CD14-positive monocyte (primary cell): Measurements from ENCODE around the gene STIL. TPM values are rescaled to one million over a fixed set of nuclear protein-coding genes. Genes with fewer than 3 reads are reported as not detected.
A peak's percentile ranks its signal among the peaks of the same experiment; 100 is the strongest.

Source experiments
- DNase-seq, 3 donors: peaks; one replicate each; pipeline ENCODE4 v3.0.0-alpha.2; 2011 to 2022
- H2AFZ ChIP-seq: 2 replicates; pipeline ENCODE4 v1.6.0; 2012; ENCODE audit warnings: mild to moderate bottlenecking, low read depth, low read length, inconsistent platforms; ENCODE audit not compliant: insufficient read depth, poor library complexity, severe bottlenecking
- H3K27ac ChIP-seq, 2 donors: 1 replicate in 1 of 2; 2 replicates in 1 of 2; pipeline ENCODE4 v1.5.1; 2012 to 2013; ENCODE audit warnings: low read length in 2 of 2, control low read depth in 1 of 2, inconsistent platforms in 1 of 2, low read depth in 1 of 2, mild to moderate bottlenecking in 1 of 2
- H3K27me3 ChIP-seq, 2 donors: one replicate each; pipeline versions ENCODE4 v1.6.0 to v1.6.1; 2011 to 2013; ENCODE audit warnings: low read length in 2 of 2; ENCODE audit not compliant: control insufficient read depth in 2 of 2, insufficient read depth in 2 of 2
- H3K36me3 ChIP-seq, 2 donors: replicated peaks in 1 of 2; 1 replicate in 1 of 2; 2 replicates in 1 of 2; pipeline versions ENCODE4 v1.5.1 to v1.6.1; 2012 to 2013; ENCODE audit warnings: low read length in 2 of 2, control low read depth in 1 of 2, inconsistent platforms in 1 of 2, mild to moderate bottlenecking in 1 of 2; ENCODE audit not compliant: insufficient read depth in 2 of 2, control insufficient read depth in 1 of 2
- H3K4me1 ChIP-seq, 2 donors: 1 replicate in 1 of 2; 2 replicates in 1 of 2; pipeline versions ENCODE4 v1.5.1 to v1.6.1; 2012 to 2013; ENCODE audit warnings: low read length in 2 of 2, control low read depth in 1 of 2, inconsistent platforms in 1 of 2, mild to moderate bottlenecking in 1 of 2, moderate library complexity in 1 of 2; ENCODE audit not compliant: insufficient read depth in 2 of 2, control insufficient read depth in 1 of 2
- H3K4me2 ChIP-seq: replicated peaks from 2 replicates; pipeline ENCODE3; 2012; ENCODE audit warnings: low read length, moderate library complexity, mild to moderate bottlenecking; ENCODE audit not compliant: poor library complexity, severe bottlenecking; ENCODE audit errors: extremely low read depth
- H3K4me3 ChIP-seq, 3 experiments: fragments of 200-600 bp in 1 of 3; sonication (generic) in 1 of 3; replicated peaks in 1 of 3; 1 replicate in 2 of 3; 2 replicates in 1 of 3; pipeline ENCODE4 v1.5.1; 2011 to 2013; ENCODE audit warnings: low read length in 3 of 3, mild to moderate bottlenecking in 3 of 3, control low read depth in 2 of 3, low read depth in 2 of 3, inconsistent platforms in 1 of 3, moderate library complexity in 1 of 3
- H3K79me2 ChIP-seq: 2 replicates; pipeline ENCODE4 v1.6.0; 2012; ENCODE audit warnings: mild to moderate bottlenecking, control low read depth, inconsistent platforms, low read length, moderate library complexity; ENCODE audit not compliant: insufficient read depth
- H3K9ac ChIP-seq: 2 replicates; pipeline ENCODE4 v1.6.0; 2017; ENCODE audit warnings: low read length, mild to moderate bottlenecking; ENCODE audit not compliant: insufficient read depth, poor library complexity, severe bottlenecking
- H3K9me3 ChIP-seq, 2 donors: replicated peaks in 1 of 2; 1 replicate in 1 of 2; 2 replicates in 1 of 2; pipeline versions ENCODE4 v1.5.1 to v1.6.1; 2012 to 2013; ENCODE audit warnings: low read length in 2 of 2, control low read depth in 1 of 2; ENCODE audit not compliant: control insufficient read depth in 1 of 2, insufficient read depth in 1 of 2
- H4K20me1 ChIP-seq: 2 replicates; pipeline ENCODE4 v1.6.0; 2012; ENCODE audit warnings: mild to moderate bottlenecking, low read length, control low read depth, moderate library complexity; ENCODE audit not compliant: insufficient read depth
- H3K27ac Mint-ChIP-seq, 7 donors: one replicate each; pipeline ENCODE4 v1.8.0; 2020; ENCODE audit warnings: mild to moderate bottlenecking in 7 of 7, mixed read lengths in 7 of 7, moderate library complexity in 6 of 7, inconsistent platforms in 2 of 7
- H3K27me3 Mint-ChIP-seq, 3 donors: one replicate each; pipeline ENCODE4 v1.8.0; 2021 to 2022; ENCODE audit warnings: low read depth in 3 of 3, mild to moderate bottlenecking in 3 of 3, mixed read lengths in 3 of 3, moderate library complexity in 3 of 3, inconsistent platforms in 1 of 3
- H3K36me3 Mint-ChIP-seq, 2 donors: one replicate each; pipeline ENCODE4 v1.8.0; 2020; ENCODE audit warnings: mixed read lengths in 2 of 2, inconsistent platforms in 1 of 2, mild to moderate bottlenecking in 1 of 2
- H3K4me1 Mint-ChIP-seq: one replicate; pipeline ENCODE4 v1.8.0; 2020; ENCODE audit warnings: mild to moderate bottlenecking, mixed read lengths
- H3K4me3 Mint-ChIP-seq, 2 donors: one replicate each; pipeline ENCODE4 v1.8.0; 2020; ENCODE audit warnings: mild to moderate bottlenecking in 2 of 2, mixed read lengths in 2 of 2, moderate library complexity in 1 of 2
- H3K9me3 Mint-ChIP-seq, 7 donors: one replicate each; pipeline ENCODE4 v1.8.0; 2020 to 2022; ENCODE audit warnings: mixed read lengths in 7 of 7, mild to moderate bottlenecking in 6 of 7, moderate library complexity in 6 of 7, inconsistent platforms in 2 of 7
- CTCF ChIP-seq: fragments of 200-600 bp; IDR thresholded peaks from one replicate; pipeline ENCODE4 v1.8.0; 2022; ENCODE audit warnings: antibody characterized with exemption, mild to moderate bottlenecking
- WGBS: methylation state at CpG from one replicate; pipeline ENCODE4 v1.1.5; 2013; ENCODE audit warnings: missing lambda C conversion rate; ENCODE audit not compliant: insufficient coverage; 5-methylcytosine and 5-hydroxymethylcytosine counted together
- intact Hi-C, 2 donors: fragments of 100-400 bp; cut with micrococcal nuclease; formaldehyde crosslinking; loops; one replicate each; pipeline versions ENCODE4 v1.15.0 to v1.15.1; 2023
- polyA plus RNA-seq, 3 donors: library from polyadenylated mRNA; depleted of rRNA in 1 of 3; unstranded in 2 of 3; stranded (reverse) in 1 of 3; fragments of 300-500 nt in 2 of 3; fragments of >200 nt in 1 of 3; fragmentation: Illumina TruSeq in 2 of 3; gene quantifications; 1 replicate in 2 of 3; 2 replicates in 1 of 3; pipeline ENCODE4 v1.2.3, GENCODE V29; 2012 to 2021

The STIL gene
- polyA plus RNA-seq, 3 donors, result 0.16 to 0.31 (median 0.27) TPM

- Histone ChIP-seq H3K27me3 (no peaks in the 10 kb centered on the region), H3K4me2 (peak overlapping the region; percentile 95), H3K36me3 (no peaks in the 10 kb centered on the region), H2AFZ (peak overlapping the region; percentile 96), H3K27ac (peak overlapping the region; percentile 93 to 97), H3K4me1 (peaks cover 20 to 28% of the 10 kb centered on the region in 2 donors), H3K4me3 (peak overlapping the region; percentile 86 to 95 (median 93)), H3K9ac (peak overlapping the region; percentile 84), H3K79me2 (peaks cover 39% of the 10 kb centered on the region), H3K9me3 (no peaks in the 10 kb centered on the region), H4K20me1 (peaks cover 4% of the 10 kb centered on the region)
- H3K4me1 Mint-ChIP-seq, result peaks cover 9% of the 10 kb centered on the region
- TF ChIP-seq CTCF, result no peak
- no peaks in the 10 kb centered on the region for H3K27me3 Mint-ChIP-seq
- H3K4me3 Mint-ChIP-seq, result no peak overlapping the region
- WGBS, result 64% methylated on average over 19 of the region's 19 CpGs
- H3K27ac Mint-ChIP-seq, result no peak overlapping the region
- H3K36me3 Mint-ChIP-seq, result no peaks in the 10 kb centered on the region
- no peaks in the 10 kb centered on the region for H3K9me3 Mint-ChIP-seq
- no peak for DNase-seq
- intact Hi-C loops, result loop anchor here in 1 of 2 donors (2.0 kb wide), 1 partner anchor 20 kb away; no protein-coding TSS in a partner anchor
These were observed 19.0 kb upstream of the STIL start for GRCh38 chr1:47332779-47333577.

GRCh38 chr1:47331875-47332274 is 17.9 kb upstream of the STIL start:
- Histone ChIP-seq H3K27me3 (no peaks in the 10 kb centered on the region), H3K9me3 (no peaks in the 10 kb centered on the region), H3K36me3 (no peaks in the 10 kb centered on the region), H3K4me1 (peaks cover 20 to 28% of the 10 kb centered on the region in 2 donors), H4K20me1 (no peaks in the 10 kb centered on the region), H3K79me2 (peaks cover 28% of the 10 kb centered on the region), H3K4me3 (no peak overlapping the region), H2AFZ (no peak overlapping the region), H3K9ac (no peak overlapping the region), H3K27ac (no peak overlapping the region), H3K4me2 (no peak overlapping the region)
- Mint-ChIP-seq H3K27ac (no peak overlapping the region), H3K36me3 (no peaks in the 10 kb centered on the region), H3K9me3 (no peaks in the 10 kb centered on the region), H3K4me3 (no peak overlapping the region), H3K27me3 (no peaks in the 10 kb centered on the region), H3K4me1 (peaks cover 8% of the 10 kb centered on the region)
- 72% methylated on average over 2 of the region's 2 CpGs for WGBS
- TF ChIP-seq CTCF, result no peak
- DNase-seq, result no peak
- intact Hi-C loops, result loop anchor here in 1 of 2 donors (2.0 kb wide), 1 partner anchor 19 kb away; no protein-coding TSS in a partner anchor
